COLO668 (cell line): ENCODE data around the gene CTNNA3.

Experiments
- DNase-seq: peaks from one replicate; lab custom pipeline; 2025; ENCODE audit not compliant: unreplicated experiment; lab: John Stamatoyannopoulos, UW

Gene CTNNA3

DNA sequence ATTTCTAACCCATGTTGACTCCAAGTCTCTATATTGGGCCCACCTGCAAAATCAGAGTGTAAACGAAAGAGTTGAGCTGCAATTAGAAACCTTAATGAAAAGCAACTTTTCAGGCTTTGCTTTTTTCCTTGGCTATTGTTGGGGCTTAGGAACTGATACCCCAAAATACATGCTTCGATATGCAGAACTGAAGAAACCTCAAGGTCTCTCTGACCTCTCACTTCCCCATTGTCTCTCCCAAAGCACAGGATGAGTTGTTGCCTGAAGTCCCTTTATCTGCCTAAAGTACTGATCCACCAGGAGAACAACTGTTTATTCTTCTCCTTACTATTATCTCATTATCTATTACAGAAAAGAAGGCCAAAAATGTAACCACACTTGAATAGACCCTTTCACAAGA, 1436.2 kb downstream of the CTNNA3 start:
- DNase-seq: no peak

DNA sequence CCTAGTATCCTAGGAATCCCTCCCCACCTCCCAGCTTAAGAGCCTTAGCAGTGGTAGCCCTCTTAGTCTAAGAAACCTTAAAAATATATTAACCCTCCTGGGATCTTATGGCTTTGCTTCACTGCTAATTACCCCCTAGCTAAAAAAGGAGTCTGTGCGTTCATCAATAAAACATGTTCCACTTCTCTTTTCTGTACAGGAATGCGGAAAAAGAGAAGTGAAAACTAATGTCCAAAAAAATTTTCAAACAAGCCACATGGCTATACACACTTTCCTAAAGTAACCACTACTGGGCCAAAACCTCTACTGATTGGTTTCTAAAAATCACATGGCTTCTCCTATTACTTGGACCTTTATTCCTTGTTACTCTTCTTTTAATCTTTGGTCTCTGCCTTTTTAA, 1437.3 kb downstream of the CTNNA3 start:
- no peak for DNase-seq

DNA sequence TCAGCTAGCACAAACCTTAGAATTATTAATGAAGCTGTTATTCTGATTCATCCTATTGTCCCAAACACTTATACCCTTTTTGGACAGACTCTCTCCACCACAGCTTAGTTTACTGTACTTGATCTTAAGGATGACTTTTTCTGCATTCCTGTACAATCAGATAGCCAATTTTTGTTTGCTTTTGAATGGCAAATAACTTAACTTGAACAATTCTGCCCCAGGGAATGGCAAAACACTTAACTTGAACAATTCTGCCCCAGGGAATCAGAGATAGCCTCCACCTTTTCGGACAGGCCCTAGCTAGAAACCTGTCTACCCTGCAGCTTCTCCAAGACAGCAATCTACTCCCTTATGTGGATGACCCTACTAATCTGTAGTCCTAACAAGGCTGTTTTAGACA, 1438.2 kb downstream of the CTNNA3 start:
- DNase-seq: no peak

DNA sequence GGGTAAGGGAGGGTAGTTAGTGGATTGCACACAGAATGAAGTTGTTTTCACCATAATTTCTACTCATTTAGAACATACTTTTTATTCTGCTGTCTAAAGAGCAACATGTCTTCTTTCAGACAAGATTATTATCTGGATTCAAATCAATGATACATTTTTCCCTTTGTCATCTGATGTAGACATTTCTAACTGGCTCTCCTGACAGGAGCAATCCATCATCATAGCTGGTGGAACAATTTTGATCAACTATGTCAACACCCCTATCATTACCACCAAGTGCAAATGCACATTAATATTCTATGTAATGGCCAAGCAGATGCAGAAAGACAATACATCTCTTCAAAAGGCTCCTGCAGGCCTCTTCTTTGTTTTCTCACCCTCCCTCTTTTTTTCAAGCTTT, 1443.0 kb downstream of the CTNNA3 start:
- DNase-seq: no peak

DNA sequence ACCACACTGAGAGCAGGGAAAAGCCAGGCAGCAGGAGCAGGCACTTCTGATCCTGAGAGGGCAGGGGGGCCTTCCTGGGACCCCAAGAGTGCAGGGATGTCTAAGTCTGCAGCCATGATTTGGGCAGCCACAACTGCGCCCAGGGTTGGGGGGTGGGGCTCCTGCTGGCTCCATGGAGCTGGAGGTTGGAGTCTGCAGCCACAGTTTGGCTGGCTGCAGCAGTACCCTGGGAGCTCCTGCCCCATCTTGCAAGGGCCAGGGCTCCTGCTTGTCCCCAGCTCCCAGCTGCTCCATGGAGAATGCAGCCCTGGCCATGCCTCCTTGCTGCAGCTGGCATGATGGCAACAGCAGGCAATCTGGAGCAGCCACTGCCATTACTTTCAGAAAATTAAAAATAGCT, 1449.8 kb downstream of the CTNNA3 start:
- no peak for DNase-seq

DNA sequence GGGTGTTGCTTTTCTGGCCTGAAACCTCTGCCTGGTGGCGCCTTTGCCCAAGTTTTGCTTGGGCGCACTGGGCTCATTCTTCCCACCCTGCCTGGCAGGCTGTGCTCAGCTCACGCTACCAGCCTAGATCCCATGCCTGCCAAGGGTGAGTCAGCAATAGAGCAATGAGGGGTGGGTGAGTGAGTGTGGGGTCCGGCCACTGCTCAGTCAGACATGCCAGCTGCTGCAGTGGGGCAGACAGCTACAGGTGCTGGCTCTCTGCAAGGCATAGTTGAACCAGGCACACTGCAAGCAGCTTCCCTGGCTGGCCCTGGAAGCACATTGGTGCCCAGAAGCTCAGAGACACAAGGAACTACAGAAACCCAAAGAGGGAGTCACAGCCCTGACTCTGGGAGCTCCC, 1451.0 kb downstream of the CTNNA3 start:
- DNase-seq: no peak

DNA sequence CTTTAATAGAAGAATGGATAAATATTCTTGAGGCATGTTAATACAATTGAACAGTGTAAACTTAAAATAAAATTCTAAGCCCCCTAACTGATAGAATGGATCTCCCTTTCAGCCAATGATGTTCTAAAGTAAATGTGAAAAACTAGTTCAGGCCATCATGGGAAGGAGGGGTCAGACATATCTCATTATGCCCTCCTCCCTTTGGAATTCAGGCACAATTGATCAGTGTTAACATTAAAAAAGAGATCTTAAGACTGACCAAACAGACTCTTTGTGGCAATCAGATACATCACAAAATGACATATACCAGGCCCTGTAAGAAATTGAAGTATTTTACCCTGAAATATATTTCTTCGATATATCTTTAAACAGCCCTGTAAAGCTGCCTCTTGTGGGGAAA, 1453.1 kb downstream of the CTNNA3 start:
- no peak for DNase-seq

DNA sequence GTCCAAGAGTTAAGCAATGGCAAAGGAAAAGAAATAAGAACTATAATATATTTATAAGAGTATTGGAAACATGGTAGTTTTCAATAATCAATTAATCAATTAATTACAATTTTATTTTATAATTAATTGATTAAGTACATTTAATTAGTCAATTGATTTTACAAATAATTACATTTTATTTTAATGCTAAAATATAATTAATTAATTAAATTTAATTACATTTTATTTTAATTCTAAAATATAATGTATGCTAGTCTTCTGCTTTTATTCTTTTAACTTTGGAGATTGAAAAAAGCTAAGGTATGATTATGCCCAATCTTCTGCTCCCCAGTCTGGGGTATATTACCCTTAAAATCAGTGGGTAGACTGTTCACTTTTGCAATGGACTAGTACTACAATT, 1456.9 kb downstream of the CTNNA3 start:
- no peak for DNase-seq

DNA sequence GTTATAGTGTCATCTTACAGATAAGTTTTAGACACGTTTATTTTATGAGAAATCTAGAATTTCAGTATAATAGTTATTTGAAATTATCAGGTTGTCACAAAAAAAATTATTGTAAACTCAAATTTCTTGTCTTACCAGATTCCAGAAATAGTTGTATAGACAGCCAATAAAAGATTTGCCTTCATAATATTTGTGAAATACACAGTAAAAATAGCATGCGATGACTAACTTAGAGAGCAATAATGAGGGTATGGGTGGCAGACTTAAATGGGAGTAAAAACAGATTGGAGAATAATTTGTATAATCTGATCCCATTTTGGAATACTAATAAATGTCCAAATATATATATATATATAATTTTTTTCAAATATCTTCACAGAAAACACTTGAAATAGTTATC, 1457.7 kb downstream of the CTNNA3 start:
- DNase-seq: no peak

DNA sequence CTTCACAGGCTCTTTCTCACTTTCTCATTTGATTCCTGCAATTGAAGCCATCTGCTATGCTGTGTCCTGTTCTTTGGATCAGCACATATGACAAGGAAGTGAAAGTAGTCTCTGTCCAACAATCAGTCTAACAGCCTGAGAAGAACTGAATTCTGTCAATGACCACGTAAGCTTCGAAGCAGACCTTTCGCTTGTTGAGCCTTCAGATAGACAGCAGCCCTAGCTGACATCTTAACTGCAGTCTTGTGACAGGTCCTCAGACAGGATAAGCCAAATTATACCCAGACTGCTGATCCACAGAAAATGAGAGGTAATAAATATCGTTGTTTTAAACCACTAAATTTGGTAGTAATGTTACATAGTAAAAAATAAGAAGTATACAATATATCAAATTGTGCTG, 1461.1 kb downstream of the CTNNA3 start:
- no peak for DNase-seq

DNA sequence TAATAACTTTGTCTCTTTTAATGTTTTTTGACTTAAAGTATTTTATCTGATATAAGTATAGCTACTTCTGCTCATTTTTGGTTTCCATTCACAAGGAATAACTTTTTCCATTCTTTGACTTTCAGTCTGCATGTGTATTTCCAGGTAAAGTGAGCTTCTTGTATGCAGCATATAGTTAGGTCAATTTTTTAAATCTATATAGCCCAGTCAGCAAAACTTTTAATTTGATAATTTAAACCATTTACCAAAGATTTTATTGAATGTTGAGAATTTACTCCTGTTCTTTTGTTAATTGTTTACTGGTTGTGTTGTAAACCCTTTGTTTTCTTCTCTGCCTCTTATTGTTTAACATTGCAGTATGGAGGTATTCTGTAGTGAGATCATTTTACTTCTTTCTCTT, 1467.1 kb downstream of the CTNNA3 start:
- no peak for DNase-seq

DNA sequence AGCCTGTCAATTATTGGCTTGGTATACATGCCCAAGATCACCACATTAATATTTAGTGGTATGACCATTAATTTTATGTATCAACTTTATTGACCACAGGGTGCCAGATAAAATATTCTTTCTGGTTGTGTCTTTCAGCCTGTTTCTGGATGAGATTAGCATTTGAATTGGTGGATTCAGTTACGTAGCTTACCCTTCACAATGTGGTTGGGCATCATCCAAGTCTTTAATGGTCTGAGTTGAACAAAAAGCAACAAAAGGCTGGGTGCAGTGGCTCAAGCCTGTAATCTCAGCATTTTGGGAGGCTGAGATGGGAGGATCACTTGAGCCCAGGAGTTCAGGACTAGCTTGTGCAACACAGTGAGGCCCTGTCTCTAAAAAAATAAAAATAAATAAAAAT, 1472.3 kb downstream of the CTNNA3 start:
- DNase-seq: no peak

DNA sequence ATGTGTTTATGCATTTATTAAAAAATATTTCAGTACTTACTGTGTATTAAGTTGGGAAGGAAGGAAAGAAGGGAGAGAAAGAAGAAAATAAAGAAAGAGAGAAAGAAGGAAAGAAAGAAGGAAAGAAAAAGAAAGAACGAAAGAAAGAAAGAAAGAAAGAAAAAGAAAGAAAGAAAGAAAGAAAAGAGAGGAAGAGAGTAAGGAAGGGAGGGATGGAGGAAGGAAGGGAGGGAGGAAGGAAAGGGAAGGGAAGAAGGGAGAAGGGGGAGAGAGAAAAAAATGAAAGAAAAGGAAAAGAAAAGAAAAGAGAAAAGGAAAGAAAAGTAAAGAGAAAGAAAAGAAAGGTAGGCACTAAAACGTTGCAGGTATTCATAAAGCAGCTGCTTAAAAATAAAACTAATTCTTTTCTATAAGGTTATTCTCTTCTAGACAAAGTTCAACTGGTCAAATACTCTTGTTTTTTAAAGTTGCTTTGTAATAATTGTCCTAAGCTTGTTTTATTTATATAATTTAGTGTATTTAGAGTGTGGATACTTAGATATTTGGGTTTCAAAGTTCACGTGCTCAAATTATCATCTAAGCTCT, 1473.4 kb downstream of the CTNNA3 start:
- no peak for DNase-seq

DNA sequence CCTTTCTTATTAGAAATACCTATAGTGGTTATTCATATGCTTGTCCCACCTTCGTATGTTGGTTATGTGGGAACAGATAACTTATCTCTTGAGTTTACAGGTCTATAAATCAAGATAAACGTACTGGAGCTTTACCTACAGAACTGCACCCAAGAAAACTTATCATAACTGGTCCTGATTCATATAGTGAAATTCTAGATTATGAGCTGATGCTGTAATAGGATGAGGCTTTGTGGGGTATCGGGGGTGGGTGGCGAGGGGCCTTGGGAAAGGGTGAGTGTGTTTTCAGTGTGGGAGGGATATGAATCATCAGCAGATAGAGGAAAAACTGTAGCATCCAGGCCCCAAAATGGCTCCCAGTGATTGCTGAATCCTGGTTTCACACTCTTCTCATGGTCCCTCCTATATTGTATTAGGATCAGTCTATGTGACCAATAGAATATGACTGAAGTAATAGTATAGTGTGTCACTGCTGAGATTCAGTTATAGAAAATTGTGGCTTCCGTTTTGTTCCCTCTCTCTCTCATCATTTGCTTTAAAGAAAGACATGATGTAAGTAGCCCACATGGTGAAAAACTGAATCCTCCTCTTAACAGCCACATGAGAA, 1476.9 kb downstream of the CTNNA3 start:
- no peak for DNase-seq

DNA sequence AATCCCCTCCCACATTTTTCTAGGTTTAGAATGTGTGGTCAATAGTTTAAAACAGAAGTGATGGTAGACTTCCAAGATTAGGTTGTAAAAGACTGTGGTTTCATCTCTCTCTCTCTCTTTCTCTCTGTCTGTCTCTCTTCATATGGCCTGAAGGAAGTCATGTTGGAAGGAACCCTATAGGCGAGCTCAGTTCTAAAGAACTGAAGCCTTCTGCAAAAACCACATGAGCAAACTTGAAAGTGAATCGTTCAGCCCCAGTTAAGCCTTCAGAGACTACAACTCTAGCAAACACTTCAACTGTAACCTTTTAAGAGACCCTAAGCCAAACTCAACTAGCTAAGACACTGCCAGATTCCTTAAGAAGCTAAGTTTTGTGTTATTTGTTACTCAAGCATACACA, 1477.7 kb downstream of the CTNNA3 start:
- DNase-seq: no peak

DNA sequence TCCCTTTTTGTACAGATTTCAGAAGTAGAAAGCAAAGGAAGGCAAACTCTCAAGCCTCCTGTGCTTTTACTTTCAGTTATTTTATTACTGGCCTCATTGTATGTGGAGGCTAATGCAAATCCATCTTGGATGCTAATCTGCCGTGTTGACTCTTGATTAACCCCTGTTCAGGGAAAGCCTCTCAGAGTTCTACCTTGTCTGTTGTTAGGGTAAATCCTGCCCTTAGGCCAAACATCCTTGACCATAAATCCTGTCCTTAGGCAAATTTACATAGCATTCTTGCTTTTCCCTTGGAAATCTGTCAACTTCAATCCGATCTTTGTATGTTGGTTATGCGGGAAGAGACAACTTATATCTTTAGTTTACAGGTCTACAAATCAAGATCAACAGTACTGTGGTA, 1480.1 kb downstream of the CTNNA3 start:
- no peak for DNase-seq

DNA sequence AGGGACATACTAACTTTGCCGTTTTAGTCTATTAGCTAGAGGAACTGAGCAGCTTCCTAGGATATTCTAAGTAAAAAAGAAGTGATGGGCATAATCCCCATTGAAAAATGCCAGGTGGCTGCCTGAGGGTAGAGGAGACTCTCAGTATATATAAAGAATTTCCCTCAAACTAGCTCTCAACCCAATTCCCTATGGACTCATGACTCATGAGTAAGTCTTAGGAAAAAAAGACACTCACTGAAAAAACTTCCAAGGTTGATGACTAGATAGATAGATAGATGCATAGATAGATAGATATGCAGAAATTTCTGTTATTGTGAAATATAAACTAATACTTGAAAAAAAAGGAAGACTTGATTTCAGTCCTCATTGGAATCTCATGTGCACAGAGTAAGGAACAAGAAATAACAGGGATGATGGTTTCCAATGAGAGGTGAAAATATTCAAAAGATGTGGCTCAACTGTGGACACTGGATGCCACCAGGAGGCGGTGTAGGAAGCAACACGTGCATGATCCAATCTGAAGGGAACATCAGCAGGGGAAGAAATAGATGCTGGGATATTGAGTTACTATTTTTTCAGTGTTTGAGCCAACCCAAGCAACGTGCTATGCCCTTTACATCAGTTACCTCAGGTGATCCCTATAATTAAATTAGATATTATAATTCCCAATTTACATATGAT, 1481.1 kb downstream of the CTNNA3 start:
- DNase-seq: no peak

DNA sequence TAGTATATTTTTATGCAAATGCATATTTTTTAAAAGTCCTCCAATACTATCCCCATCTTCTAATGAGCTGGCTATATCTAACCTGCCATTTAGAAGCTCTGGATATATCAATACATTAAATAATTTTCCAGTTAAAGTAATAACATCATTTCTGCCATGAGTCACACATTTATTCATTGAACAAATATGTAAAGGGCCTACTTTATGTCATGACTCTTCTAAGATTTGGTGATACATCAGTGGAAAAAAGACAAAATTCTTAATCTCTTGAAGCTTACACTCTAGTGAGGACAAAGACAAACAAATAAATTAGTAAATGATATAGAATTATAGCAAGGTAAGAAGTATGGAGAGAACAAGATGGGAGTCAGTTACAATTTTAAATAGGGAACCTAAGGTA, 1487.0 kb downstream of the CTNNA3 start:
- DNase-seq: no peak

DNA sequence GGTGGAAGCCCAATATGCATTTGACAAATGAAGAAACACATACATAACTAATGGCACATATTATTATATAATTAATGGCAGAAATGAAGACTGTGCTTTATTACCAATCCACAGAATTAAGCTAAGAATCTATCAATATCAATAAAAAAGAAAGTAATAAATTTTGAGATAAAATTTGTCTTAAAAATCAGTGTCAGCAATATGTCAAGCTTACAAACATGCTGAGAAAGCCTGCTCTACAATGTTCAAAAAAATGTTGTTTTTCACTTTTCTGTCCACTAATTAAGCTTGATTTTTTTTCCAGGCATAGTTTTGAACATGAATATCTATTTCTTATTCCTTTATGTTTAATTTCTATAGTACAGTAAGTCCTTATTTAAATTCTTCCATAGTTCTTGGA, 1491.2 kb downstream of the CTNNA3 start:
- DNase-seq: no peak

DNA sequence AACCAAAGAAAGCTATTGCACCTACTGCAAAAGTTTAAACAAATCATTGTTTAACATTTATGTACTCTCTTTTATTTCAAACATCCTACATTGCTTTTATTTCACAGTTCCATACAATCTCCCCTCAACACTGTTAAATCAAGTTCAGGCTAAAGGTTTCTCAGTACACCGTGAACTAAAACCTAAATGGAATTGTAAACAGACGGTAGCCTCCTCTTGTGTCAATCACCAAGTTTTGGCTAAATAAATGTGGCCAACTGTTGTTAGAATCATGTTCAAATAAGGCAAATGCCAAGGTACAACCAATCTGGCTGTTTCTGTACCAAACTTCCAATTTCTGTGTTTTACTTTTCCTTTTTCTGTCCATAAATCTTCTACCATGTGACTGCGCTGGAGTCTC, 1493.9 kb downstream of the CTNNA3 start:
- DNase-seq: no peak

DNA sequence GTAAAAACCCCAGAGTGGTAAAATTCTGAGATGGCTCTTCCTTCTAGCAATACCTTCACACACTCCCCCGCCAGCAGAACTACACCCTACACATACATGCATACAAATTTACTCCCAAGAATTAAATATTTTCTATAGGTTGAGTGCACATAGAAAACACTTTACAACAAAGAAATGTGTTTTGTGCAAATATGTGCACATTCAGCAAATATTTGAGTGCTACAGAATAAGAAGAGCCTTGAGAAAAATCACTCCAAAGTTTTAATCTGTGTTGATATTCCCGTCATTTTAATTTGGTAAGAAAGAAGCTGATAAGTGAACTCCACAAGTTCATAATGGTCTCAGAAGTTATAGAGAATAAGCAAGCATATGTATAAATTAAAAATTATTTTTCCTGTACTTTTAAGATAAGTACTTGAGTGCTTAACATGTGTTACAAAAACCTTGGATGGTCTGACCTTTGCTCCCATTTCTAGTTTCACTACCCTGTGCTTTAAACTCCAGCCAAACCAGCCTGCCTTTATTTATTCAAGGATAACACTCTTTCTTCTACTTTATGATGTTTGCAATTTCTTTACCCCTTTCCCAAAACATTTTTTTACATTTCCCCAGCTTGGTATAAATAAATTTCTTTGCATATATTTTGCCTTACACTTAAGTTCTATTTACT, 1503.7 kb downstream of the CTNNA3 start:
- DNase-seq: no peak

DNA sequence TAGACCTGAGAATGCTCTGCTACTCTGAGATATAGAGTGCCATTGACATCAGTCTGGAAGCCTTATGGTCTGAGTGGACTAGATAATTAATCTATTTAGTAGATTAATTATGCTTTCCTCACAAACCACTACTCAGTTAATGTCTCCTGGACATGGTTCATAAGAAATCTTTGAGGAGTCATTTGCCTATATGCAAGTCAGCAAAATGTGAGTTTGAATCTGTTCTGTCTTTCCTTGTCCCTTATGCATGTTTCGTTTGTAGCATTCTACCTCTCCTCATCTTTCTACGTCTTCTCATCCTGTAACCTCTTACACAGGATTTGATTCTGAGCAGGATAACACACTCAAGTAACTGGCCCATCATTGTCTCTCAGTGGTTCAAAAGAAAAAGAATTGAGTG, 1505.6 kb downstream of the CTNNA3 start:
- no peak for DNase-seq
